Smooth muscle cell of the brain vasculature (primary cell): ENCODE data around the gene TLX3.
"Not testable (repeated sequence)": the region's sequence is repeated elsewhere in the genome, so short reads cannot be mapped to it uniquely, and the experiment has no call there.

Experiments used
- DNase-seq: peaks from one replicate; pipeline ENCODE4 v3.0.0-alpha.2; 2012; ENCODE audit warnings: low read depth, low spot score

The TLX3 gene

GRCh38 chr5:171323806-171324632 lies 15.0 kb downstream of the TLX3 start:
- DNase-seq = no peak

- no peak for DNase-seq
Observed at GRCh38 chr5:171330021-171330420, 21.0 kb downstream of the TLX3 start.

- DNase-seq = no peak
Observed at GRCh38 chr5:171335616-171336015, 26.6 kb downstream of the TLX3 start.

- DNase-seq = peak; percentile 26
Observed at GRCh38 chr5:171336521-171337209, 27.6 kb downstream of the TLX3 start.

GRCh38 chr5:171337210-171337569 lies 28.1 kb downstream of the TLX3 start:
- DNase-seq = no peak

- no peak for DNase-seq
Observed at GRCh38 chr5:171340042-171340441, 31.0 kb downstream of the TLX3 start.

- DNase-seq = no peak
Observed at GRCh38 chr5:171340491-171340890, 31.4 kb downstream of the TLX3 start.

GRCh38 chr5:171342362-171343111 lies 33.5 kb downstream of the TLX3 start:
- peak; percentile 29 for DNase-seq

- DNase-seq = no peak
Observed at GRCh38 chr5:171344936-171345608, 36.0 kb downstream of the TLX3 start.

GRCh38 chr5:171351536-171352073 lies 42.6 kb downstream of the TLX3 start:
- no peak for DNase-seq

- DNase-seq = no peak
Observed at GRCh38 chr5:171355302-171355724, 46.3 kb downstream of the TLX3 start.

GRCh38 chr5:171357843-171358242 lies 48.8 kb downstream of the TLX3 start:
- DNase-seq = no peak

GRCh38 chr5:171361151-171361550 lies 52.1 kb downstream of the TLX3 start:
- not testable (repeated sequence) for DNase-seq
